GM13976 (cell line): ENCODE results near the gene LRR1.
"Not testable (repeated sequence)": the region's sequence is repeated elsewhere in the genome, so short reads cannot be mapped to it uniquely, and the experiment has no call there.

Experiments
- DNase-seq: peaks from one replicate; pipeline ENCODE4 v3.0.0; 2012; ENCODE audit warnings: low spot score
- CTCF ChIP-seq: IDR thresholded peaks from 2 replicates; pipeline ENCODE4 v1.5.1; 2012; ENCODE audit warnings: borderline replicate concordance, mild to moderate bottlenecking; ENCODE audit not compliant: insufficient read depth; ENCODE audit errors: extremely low read depth, missing control alignments, control extremely low read depth
- in situ Hi-C: fragments of 300-500 bp; cut with MboI; formaldehyde crosslinking; loops from one replicate; pipeline ENCODE4 v1.12.0; 2022; ENCODE audit warnings: low sequenced_read_pairs, mixed read lengths, inconsistent platforms; ENCODE audit not compliant: unreplicated experiment

LRR1 gene

GRCh38 chr14:49607583-49607982, 8.8 kb downstream of the LRR1 start:
- in situ Hi-C loops, result no loop called here

GRCh38 chr14:49612251-49612650, 13.5 kb downstream of the LRR1 start:
- no peak for TF ChIP-seq CTCF
- in situ Hi-C loops, result no loop called here
- DNase-seq, result no peak

More at GRCh38 chr14:49607583-49607982, 8.8 kb downstream of the LRR1 start:
- no peak for TF ChIP-seq CTCF
- no peak for DNase-seq

- no peak for TF ChIP-seq CTCF
- no peak for DNase-seq
- in situ Hi-C loops, result no loop called here
Measured at GRCh38 chr14:49612671-49613070, 13.9 kb downstream of the LRR1 start.

- no peak for TF ChIP-seq CTCF
- no peak for DNase-seq
- in situ Hi-C loops, result no loop called here
Measured at GRCh38 chr14:49614196-49614595, 15.5 kb downstream of the LRR1 start.

- DNase-seq, result no peak
- in situ Hi-C loops, result no loop called here
- no peak for TF ChIP-seq CTCF
Measured at GRCh38 chr14:49615776-49616175, 17.0 kb downstream of the LRR1 start.

- in situ Hi-C loops, result no loop called here
- no peak for TF ChIP-seq CTCF
- DNase-seq, result no peak
Measured at GRCh38 chr14:49617852-49618519, 19.2 kb downstream of the LRR1 start.

- DNase-seq, in situ Hi-C loops: not testable (repeated sequence)
Measured at GRCh38 chr14:49619273-49619672, 20.5 kb downstream of the LRR1 start.
